HEK293T (cell line): Measurements from ENCODE around the gene REXO4.

Source experiments
- ARNT ChIP-seq: fragments of 450-650 bp; IDR thresholded peaks from 2 replicates; pipeline ENCODE4 v1.6.1; 2017; ENCODE audit warnings: mild to moderate bottlenecking
- BHLHE40 ChIP-seq: fragments of 450-650 bp; IDR thresholded peaks from 2 replicates; pipeline ENCODE4 v1.6.1; 2016; ENCODE audit warnings: mild to moderate bottlenecking, moderate library complexity, borderline replicate concordance
- ELF4 ChIP-seq: fragments of 450-650 bp; IDR thresholded peaks from 2 replicates; pipeline ENCODE4 v1.6.1; 2017; ENCODE audit warnings: antibody characterized with exemption
- FOXA1 ChIP-seq: fragments of 450-650 bp; IDR thresholded peaks from 2 replicates; pipeline ENCODE4 v1.6.1; 2016; ENCODE audit warnings: mild to moderate bottlenecking
- FOXK2 ChIP-seq: fragments of 450-650 bp; IDR thresholded peaks from 2 replicates; pipeline ENCODE4 v1.6.1; 2016; ENCODE audit warnings: mild to moderate bottlenecking
- FOXM1 ChIP-seq: fragments of 450-650 bp; IDR thresholded peaks from 2 replicates; pipeline ENCODE4 v1.6.1; 2017; ENCODE audit warnings: mild to moderate bottlenecking, borderline replicate concordance
- HDGF ChIP-seq: fragments of 450-650 bp; IDR thresholded peaks from 2 replicates; pipeline ENCODE4 v1.6.1; 2017; ENCODE audit warnings: antibody characterized with exemption, borderline replicate concordance
- LEF1 ChIP-seq: fragments of 450-650 bp; IDR thresholded peaks from 2 replicates; pipeline ENCODE4 v1.6.1; 2017; ENCODE audit warnings: mild to moderate bottlenecking, borderline replicate concordance
- NFRKB ChIP-seq: fragments of 450-650 bp; IDR thresholded peaks from 2 replicates; pipeline ENCODE4 v1.6.1; 2016; ENCODE audit warnings: mild to moderate bottlenecking, moderate library complexity
- PKNOX1 ChIP-seq: fragments of 450-650 bp; IDR thresholded peaks from 2 replicates; pipeline ENCODE4 v1.6.1; 2016
- SP1 ChIP-seq: fragments of 450-650 bp; IDR thresholded peaks from 2 replicates; pipeline ENCODE4 v1.6.1; 2017
- SUZ12 ChIP-seq: fragments of 450-650 bp; IDR thresholded peaks from 2 replicates; pipeline ENCODE4 v1.6.1; 2016; ENCODE audit warnings: mild to moderate bottlenecking
- TARDBP ChIP-seq: fragments of 450-650 bp; IDR thresholded peaks from 2 replicates; pipeline ENCODE4 v1.6.1; 2016
- ZNF384 ChIP-seq: fragments of 450-650 bp; IDR thresholded peaks from 2 replicates; pipeline ENCODE4 v1.6.1; 2016

- TF ChIP-seq SP1 (no peak), BHLHE40 (no peak), FOXK2 (no peak), FOXM1 (no peak), ZNF384 (no peak), TARDBP (no peak), NFRKB (no peak), SUZ12 (no peak), ARNT (no peak), FOXA1 (no peak), PKNOX1 (no peak), HDGF (no peak), LEF1 (no peak), ELF4 (no peak)
Measured at GRCh38 chr9:133465984-133466383, 48.2 kb upstream of the REXO4 start.
